Neural progenitor cell (in vitro differentiated cells): ENCODE measurements around the gene PRUNE1.

Experiments used
- EZH2 ChIP-seq: fragments of 200-600 bp; sonication (generic); IDR thresholded peaks from 2 replicates; pipeline ENCODE4 v1.6.1; 2017; ENCODE audit warnings: antibody characterized with exemption, mild to moderate bottlenecking, moderate library complexity
- TF ChIP-seq, protein P1 (sequence below): fragments of 200-600 bp; sonication (generic); IDR thresholded peaks from 2 replicates; pipeline ENCODE4 v1.5.1; 2017; ENCODE audit warnings: antibody characterized with exemption, mild to moderate bottlenecking

- TF ChIP-seq, protein P1, sequence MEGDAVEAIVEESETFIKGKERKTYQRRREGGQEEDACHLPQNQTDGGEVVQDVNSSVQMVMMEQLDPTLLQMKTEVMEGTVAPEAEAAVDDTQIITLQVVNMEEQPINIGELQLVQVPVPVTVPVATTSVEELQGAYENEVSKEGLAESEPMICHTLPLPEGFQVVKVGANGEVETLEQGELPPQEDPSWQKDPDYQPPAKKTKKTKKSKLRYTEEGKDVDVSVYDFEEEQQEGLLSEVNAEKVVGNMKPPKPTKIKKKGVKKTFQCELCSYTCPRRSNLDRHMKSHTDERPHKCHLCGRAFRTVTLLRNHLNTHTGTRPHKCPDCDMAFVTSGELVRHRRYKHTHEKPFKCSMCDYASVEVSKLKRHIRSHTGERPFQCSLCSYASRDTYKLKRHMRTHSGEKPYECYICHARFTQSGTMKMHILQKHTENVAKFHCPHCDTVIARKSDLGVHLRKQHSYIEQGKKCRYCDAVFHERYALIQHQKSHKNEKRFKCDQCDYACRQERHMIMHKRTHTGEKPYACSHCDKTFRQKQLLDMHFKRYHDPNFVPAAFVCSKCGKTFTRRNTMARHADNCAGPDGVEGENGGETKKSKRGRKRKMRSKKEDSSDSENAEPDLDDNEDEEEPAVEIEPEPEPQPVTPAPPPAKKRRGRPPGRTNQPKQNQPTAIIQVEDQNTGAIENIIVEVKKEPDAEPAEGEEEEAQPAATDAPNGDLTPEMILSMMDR = no peak
- TF ChIP-seq EZH2 = no peak
Observed at GRCh38 chr1:150974580-150975478, 33.4 kb upstream of the PRUNE1 start, which contains the start of gene CERS2.
